SK-N-SH (cell line): ENCODE measurements around the gene CLCN2. TPM values are rescaled to one million over a fixed set of nuclear protein-coding genes. Genes with fewer than 3 reads are reported as not detected.

Experiments used
- CTCF ChIA-PET: fragments of 300-600, 350-600 bp; formaldehyde crosslinking; extraction: SDS; loops from one replicate; lab custom pipeline; 2021; lab: Yijun Ruan, JAX
- POLR2A ChIA-PET: fragments of 350-600 bp; sonication (Branson Sonifier 250); formaldehyde crosslinking; extraction: SDS; loops from one replicate; lab custom pipeline; 2020; ENCODE audit warnings: antibody characterized with exemption, inconsistent platforms; lab: Yijun Ruan, JAX
- DNase-seq: peaks from one replicate; pipeline ENCODE4 v3.0.0; 2012
- H2AFZ ChIP-seq: fragments of 200-600 bp; sonication (generic); 2 replicates; pipeline ENCODE4 v1.8.1; 2016; ENCODE audit warnings: antibody characterized with exemption, mild to moderate bottlenecking, low read depth
- H3F3A ChIP-seq: fragments of 200-600 bp; sonication (generic); replicated peaks from 2 replicates; pipeline ENCODE3; 2016; ENCODE audit warnings: antibody characterized with exemption, mild to moderate bottlenecking; ENCODE audit not compliant: insufficient read depth
- H3K27ac ChIP-seq, 2 experiments: fragments of 200-500 bp in 1 of 2; fragments of 200-600 bp in 1 of 2; sonication (Bioruptor generic) in 1 of 2; sonication (generic), shearing (Covaris generic) in 1 of 2; 2 replicates each; pipeline versions ENCODE4 v1.5.1 to v1.6.1; 2014 to 2016; ENCODE audit warnings: low read depth in 2 of 2, inconsistent platforms in 1 of 2, low read length in 1 of 2, mild to moderate bottlenecking in 1 of 2, mixed read lengths in 1 of 2
- H3K27me3 ChIP-seq: fragments of 200-600 bp; sonication (generic), shearing (Covaris generic); 2 replicates; pipeline ENCODE4 v1.6.1; 2016; ENCODE audit warnings: mixed run types; ENCODE audit not compliant: insufficient read depth
- H3K36me3 ChIP-seq, 2 experiments: fragments of 200-500 bp in 1 of 2; fragments of 200-600 bp in 1 of 2; sonication (Bioruptor generic) in 1 of 2; sonication (generic) in 1 of 2; replicated peaks in 1 of 2; 2 replicates each; pipeline versions ENCODE3 to v1.5.1; 2014 to 2016; ENCODE audit warnings: low read length in 1 of 2, mild to moderate bottlenecking in 1 of 2; ENCODE audit not compliant: insufficient read depth in 2 of 2, control insufficient read depth in 1 of 2
- H3K4me1 ChIP-seq, 2 experiments: fragments of 200-500 bp in 1 of 2; fragments of 200-600 bp in 1 of 2; sonication (Bioruptor generic) in 1 of 2; sonication (generic), shearing (Covaris generic) in 1 of 2; 2 replicates each; pipeline versions ENCODE4 v1.5.1 to v1.6.1; 2014 to 2016; ENCODE audit warnings: low read depth in 1 of 2, low read length in 1 of 2, mixed run types in 1 of 2; ENCODE audit not compliant: insufficient read depth in 2 of 2, control insufficient read depth in 1 of 2
- H3K4me2 ChIP-seq: fragments of 200-600 bp; sonication (generic), shearing (Covaris generic); 2 replicates; pipeline ENCODE4 v1.6.1; 2017; ENCODE audit warnings: mixed run types
- H3K4me3 ChIP-seq, 2 experiments: fragments of 200-500 bp in 1 of 2; fragments of 200-600 bp in 1 of 2; sonication (Bioruptor generic) in 1 of 2; sonication (generic), shearing (Covaris generic) in 1 of 2; 2 replicates each; pipeline versions ENCODE4 v1.5.1 to v1.8.1; 2014 to 2016; ENCODE audit warnings: low read depth in 2 of 2, inconsistent platforms in 1 of 2, low read length in 1 of 2, mild to moderate bottlenecking in 1 of 2, mixed read lengths in 1 of 2, moderate library complexity in 1 of 2
- H3K79me2 ChIP-seq: fragments of 200-600 bp; sonication (generic); 2 replicates; pipeline ENCODE4 v1.8.1; 2017; ENCODE audit warnings: mild to moderate bottlenecking; ENCODE audit not compliant: insufficient read depth
- H3K9ac ChIP-seq: fragments of 200-600 bp; sonication (generic); 2 replicates; pipeline ENCODE4 v1.6.1; 2017; ENCODE audit warnings: mixed run types
- H3K9me2 ChIP-seq: fragments of 200-600 bp; sonication (generic); 2 replicates; pipeline ENCODE4 v1.6.1; 2017; ENCODE audit warnings: mixed run types
- H3K9me3 ChIP-seq: fragments of 200-600 bp; sonication (generic); 2 replicates; pipeline ENCODE4 v1.6.1; 2017; ENCODE audit warnings: mixed run types, mild to moderate bottlenecking, moderate library complexity
- H4K20me1 ChIP-seq: fragments of 200-600 bp; sonication (generic); 2 replicates; pipeline ENCODE4 v1.6.1; 2017; ENCODE audit warnings: mild to moderate bottlenecking, mixed run types; ENCODE audit not compliant: insufficient read depth
- RAD21 ChIP-seq: IDR thresholded peaks from 2 replicates; pipeline ENCODE4 v1.6.1; 2012; ENCODE audit warnings: mild to moderate bottlenecking, low read length
- RCOR1 ChIP-seq: fragments of 150-350 bp; IDR thresholded peaks from 2 replicates; pipeline ENCODE4 v1.6.1; 2017; ENCODE audit warnings: antibody characterized with exemption, low read length
- RFX5 ChIP-seq: IDR thresholded peaks from 2 replicates; pipeline ENCODE4 v1.6.1; 2012; ENCODE audit warnings: mild to moderate bottlenecking, improper control_type of control experiment, low read length
- RXRA ChIP-seq: IDR thresholded peaks from 2 replicates; pipeline ENCODE4 v1.4.0; 2012; ENCODE audit warnings: low read depth, mild to moderate bottlenecking, borderline replicate concordance
- SMC3 ChIP-seq: IDR thresholded peaks from 2 replicates; pipeline ENCODE4 v1.6.1; 2012; ENCODE audit warnings: low read depth, low read length, improper control_type of control experiment
- TAF1 ChIP-seq: IDR thresholded peaks from 2 replicates; pipeline ENCODE4 v1.6.1; 2012; ENCODE audit warnings: low read depth, mild to moderate bottlenecking, low read length, moderate library complexity, borderline replicate concordance
- WGBS: methylation state at CpG from one replicate; pipeline ENCODE4 v1.1.6; 2017; ENCODE audit warnings: low lambda C conversion rate; 5-methylcytosine and 5-hydroxymethylcytosine counted together
- polyA plus RNA-seq, 3 experiments: library from polyadenylated mRNA; depleted of rRNA; stranded (reverse); fragments of >200 nt; gene quantifications; 2 replicates each; pipeline ENCODE4 v1.2.3, GENCODE V29; 2012
- TF ChIP-seq, protein P1 (sequence below): IDR thresholded peaks from 2 replicates; pipeline ENCODE4 v1.6.1; 2012; ENCODE audit warnings: mild to moderate bottlenecking, low read depth, low read length, moderate library complexity
- TF ChIP-seq, protein P2 (sequence below): fragments of 200-600 bp; sonication (generic); IDR thresholded peaks from 2 replicates; pipeline ENCODE4 v1.6.1; 2017; ENCODE audit warnings: antibody characterized with exemption, mild to moderate bottlenecking, moderate library complexity
- TF ChIP-seq, protein P3 (sequence below): IDR thresholded peaks from 2 replicates; pipeline ENCODE4 v1.4.0; 2012; ENCODE audit warnings: low read depth
- TF ChIP-seq, protein P4 (sequence below): IDR thresholded peaks from 2 replicates; pipeline ENCODE4 v1.4.0; 2012; ENCODE audit warnings: low read depth, borderline replicate concordance
- TF ChIP-seq, protein P5 (sequence below): fragments of 150-350 bp; IDR thresholded peaks from 2 replicates; pipeline ENCODE4 v1.6.1; 2017; ENCODE audit warnings: antibody characterized with exemption, low read length, low read depth, borderline replicate concordance

CLCN2 gene
- polyA plus RNA-seq, 1 of the 3 experiments (the other 2 are of a cell fraction) = 9.1 TPM

DNA sequence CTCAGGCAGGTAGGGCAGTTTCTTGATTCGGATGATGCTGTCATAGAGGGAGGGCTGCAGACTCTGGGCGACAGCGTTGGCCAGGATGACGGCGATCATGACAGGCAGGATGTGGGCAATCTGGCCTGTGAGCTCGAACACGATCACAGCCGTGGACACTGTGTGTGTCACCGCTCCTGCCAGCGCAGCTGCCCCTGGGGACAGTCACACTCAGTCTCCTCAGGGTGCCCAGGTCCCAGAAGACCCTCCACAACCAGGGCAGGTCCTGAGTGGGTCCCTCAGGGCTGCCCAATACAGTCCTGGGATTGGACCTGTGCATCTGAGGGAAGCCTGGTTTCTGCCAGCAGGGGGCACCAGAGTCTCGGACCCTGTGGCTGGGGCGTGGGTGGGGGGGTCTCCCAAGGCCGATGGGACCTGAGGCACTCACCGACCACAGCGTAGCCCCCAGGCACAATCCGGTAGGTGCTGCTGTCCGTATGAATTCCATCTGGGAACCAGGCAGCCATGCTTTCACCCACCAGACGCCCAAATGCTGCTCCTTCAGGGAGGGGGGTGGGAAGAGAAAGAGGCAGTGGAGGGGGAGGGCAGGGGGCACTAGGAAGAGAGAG is 7.2 kb downstream of the CLCN2 start:
- H3K9me2 ChIP-seq = no peaks in the 10 kb centered on the region
- H3K36me3 ChIP-seq = peaks cover 3 to 43% of the 10 kb centered on the region in 2 experiments
- 18% methylated on average over 5 of the region's 18 CpGs for whole genome bisulfite sequencing
- H4K20me1 ChIP-seq = no peaks in the 10 kb centered on the region
- no peaks in the 10 kb centered on the region for H3K79me2 ChIP-seq
- peak overlapping the region in 1 of 2 experiments; percentile 39; a peak in 1 of 4 replicates for H3K4me3 ChIP-seq
- no peak overlapping the region for H2AFZ ChIP-seq
- H3K9ac ChIP-seq = no peak overlapping the region
- H3K27me3 ChIP-seq = no peaks in the 10 kb centered on the region
- H3K4me2 ChIP-seq = no peak overlapping the region
- no peak overlapping the region; a peak in 1 of 4 replicates for H3K27ac ChIP-seq
- POLR2A ChIA-PET = interaction anchor here (1.4 to 1.5 kb wide), 2 partner anchors 9 to 16 kb away, joined by 3 to 4 read pairs; no protein-coding TSS in a partner anchor
- CTCF ChIA-PET = interaction anchor here (0.7 to 5.3 kb wide), 26 partner anchors 8 to 450 kb away, joined by 3 to 63 read pairs (median 4); partner anchors contain the start of genes CHRD, CLCN2, FAM131A and POLR2H
- no peaks in the 10 kb centered on the region for H3F3A ChIP-seq
- H3K9me3 ChIP-seq = no peaks in the 10 kb centered on the region
- peak; percentile 92 for DNase-seq
- peaks cover 0 to 18% of the 10 kb centered on the region in 2 experiments; a peak in 1 of 4 replicates for H3K4me1 ChIP-seq
- TF ChIP-seq SMC3 = peak; percentile 43; the same call in 1 of the 2 replicates
- TF ChIP-seq, protein P1, sequence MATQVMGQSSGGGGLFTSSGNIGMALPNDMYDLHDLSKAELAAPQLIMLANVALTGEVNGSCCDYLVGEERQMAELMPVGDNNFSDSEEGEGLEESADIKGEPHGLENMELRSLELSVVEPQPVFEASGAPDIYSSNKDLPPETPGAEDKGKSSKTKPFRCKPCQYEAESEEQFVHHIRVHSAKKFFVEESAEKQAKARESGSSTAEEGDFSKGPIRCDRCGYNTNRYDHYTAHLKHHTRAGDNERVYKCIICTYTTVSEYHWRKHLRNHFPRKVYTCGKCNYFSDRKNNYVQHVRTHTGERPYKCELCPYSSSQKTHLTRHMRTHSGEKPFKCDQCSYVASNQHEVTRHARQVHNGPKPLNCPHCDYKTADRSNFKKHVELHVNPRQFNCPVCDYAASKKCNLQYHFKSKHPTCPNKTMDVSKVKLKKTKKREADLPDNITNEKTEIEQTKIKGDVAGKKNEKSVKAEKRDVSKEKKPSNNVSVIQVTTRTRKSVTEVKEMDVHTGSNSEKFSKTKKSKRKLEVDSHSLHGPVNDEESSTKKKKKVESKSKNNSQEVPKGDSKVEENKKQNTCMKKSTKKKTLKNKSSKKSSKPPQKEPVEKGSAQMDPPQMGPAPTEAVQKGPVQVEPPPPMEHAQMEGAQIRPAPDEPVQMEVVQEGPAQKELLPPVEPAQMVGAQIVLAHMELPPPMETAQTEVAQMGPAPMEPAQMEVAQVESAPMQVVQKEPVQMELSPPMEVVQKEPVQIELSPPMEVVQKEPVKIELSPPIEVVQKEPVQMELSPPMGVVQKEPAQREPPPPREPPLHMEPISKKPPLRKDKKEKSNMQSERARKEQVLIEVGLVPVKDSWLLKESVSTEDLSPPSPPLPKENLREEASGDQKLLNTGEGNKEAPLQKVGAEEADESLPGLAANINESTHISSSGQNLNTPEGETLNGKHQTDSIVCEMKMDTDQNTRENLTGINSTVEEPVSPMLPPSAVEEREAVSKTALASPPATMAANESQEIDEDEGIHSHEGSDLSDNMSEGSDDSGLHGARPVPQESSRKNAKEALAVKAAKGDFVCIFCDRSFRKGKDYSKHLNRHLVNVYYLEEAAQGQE = no peak
- no peak for TF ChIP-seq TAF1
- TF ChIP-seq, protein P2, sequence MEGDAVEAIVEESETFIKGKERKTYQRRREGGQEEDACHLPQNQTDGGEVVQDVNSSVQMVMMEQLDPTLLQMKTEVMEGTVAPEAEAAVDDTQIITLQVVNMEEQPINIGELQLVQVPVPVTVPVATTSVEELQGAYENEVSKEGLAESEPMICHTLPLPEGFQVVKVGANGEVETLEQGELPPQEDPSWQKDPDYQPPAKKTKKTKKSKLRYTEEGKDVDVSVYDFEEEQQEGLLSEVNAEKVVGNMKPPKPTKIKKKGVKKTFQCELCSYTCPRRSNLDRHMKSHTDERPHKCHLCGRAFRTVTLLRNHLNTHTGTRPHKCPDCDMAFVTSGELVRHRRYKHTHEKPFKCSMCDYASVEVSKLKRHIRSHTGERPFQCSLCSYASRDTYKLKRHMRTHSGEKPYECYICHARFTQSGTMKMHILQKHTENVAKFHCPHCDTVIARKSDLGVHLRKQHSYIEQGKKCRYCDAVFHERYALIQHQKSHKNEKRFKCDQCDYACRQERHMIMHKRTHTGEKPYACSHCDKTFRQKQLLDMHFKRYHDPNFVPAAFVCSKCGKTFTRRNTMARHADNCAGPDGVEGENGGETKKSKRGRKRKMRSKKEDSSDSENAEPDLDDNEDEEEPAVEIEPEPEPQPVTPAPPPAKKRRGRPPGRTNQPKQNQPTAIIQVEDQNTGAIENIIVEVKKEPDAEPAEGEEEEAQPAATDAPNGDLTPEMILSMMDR = peak; percentile 72
- TF ChIP-seq RFX5 = no peak
- TF ChIP-seq RAD21 = peak; percentile 52
- TF ChIP-seq RXRA = no peak
- TF ChIP-seq RCOR1 = 0 out of 2 replicates have a peak, but pooled peaks have one; percentile 23
- TF ChIP-seq, protein P3, sequence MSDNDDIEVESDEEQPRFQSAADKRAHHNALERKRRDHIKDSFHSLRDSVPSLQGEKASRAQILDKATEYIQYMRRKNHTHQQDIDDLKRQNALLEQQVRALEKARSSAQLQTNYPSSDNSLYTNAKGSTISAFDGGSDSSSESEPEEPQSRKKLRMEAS = no peak
- TF ChIP-seq, protein P4, sequence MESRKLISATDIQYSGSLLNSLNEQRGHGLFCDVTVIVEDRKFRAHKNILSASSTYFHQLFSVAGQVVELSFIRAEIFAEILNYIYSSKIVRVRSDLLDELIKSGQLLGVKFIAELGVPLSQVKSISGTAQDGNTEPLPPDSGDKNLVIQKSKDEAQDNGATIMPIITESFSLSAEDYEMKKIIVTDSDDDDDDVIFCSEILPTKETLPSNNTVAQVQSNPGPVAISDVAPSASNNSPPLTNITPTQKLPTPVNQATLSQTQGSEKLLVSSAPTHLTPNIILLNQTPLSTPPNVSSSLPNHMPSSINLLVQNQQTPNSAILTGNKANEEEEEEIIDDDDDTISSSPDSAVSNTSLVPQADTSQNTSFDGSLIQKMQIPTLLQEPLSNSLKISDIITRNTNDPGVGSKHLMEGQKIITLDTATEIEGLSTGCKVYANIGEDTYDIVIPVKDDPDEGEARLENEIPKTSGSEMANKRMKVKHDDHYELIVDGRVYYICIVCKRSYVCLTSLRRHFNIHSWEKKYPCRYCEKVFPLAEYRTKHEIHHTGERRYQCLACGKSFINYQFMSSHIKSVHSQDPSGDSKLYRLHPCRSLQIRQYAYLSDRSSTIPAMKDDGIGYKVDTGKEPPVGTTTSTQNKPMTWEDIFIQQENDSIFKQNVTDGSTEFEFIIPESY = no peak
- TF ChIP-seq, protein P5, sequence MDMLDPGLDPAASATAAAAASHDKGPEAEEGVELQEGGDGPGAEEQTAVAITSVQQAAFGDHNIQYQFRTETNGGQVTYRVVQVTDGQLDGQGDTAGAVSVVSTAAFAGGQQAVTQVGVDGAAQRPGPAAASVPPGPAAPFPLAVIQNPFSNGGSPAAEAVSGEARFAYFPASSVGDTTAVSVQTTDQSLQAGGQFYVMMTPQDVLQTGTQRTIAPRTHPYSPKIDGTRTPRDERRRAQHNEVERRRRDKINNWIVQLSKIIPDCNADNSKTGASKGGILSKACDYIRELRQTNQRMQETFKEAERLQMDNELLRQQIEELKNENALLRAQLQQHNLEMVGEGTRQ = no peak
- TF ChIP-seq, all 33 proteins: peak for 4
